Measurements from ENCODE around the gene KCNF1. TPM values are rescaled to one million over a fixed set of nuclear protein-coding genes. Genes with fewer than 3 reads are reported as not detected.

Gene KCNF1
- total and polyA plus RNA-seq, 2 donors from 2014 or later = 0.63 to 0.67 TPM

DNA sequence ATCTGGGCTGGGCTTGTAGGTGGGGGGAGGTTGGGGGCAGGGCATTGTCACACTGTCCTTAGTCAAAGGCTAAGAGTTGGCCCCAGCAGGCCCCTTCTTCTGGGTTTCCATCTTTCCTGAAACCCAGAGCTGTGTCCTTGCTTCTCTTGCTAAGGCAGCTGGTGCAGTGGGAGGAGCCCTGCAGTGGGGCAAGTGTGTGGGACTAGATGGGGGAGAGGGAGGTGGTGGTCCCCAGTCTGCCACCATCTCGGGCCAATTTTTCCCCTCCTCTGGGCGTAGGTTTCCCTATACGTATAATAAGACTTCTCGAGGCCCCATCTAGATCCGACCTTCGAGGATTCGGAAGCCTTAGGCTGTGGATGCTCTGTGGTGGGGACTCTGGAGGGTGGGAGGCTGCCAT lies 3.5 kb downstream of the KCNF1 start:
- Histone ChIP-seq H3K4me3 (ENCODE audit: low read length in 3 of 3) (no peak overlapping the region), H3K27ac (ENCODE audit: low read depth in 2 of 2, low read length in 2 of 2) (no peak overlapping the region), H3K36me3 (ENCODE audit: control insufficient read depth in 2 of 3, insufficient read depth in 3 of 3, low read length in 3 of 3) (no peaks in the 10 kb centered on the region), H3K9me3 (ENCODE audit: control insufficient read depth in 2 of 3, insufficient read depth in 1 of 3, low read length in 3 of 3) (no peaks in the 10 kb centered on the region), H3K27me3 (ENCODE audit: control insufficient read depth, insufficient read depth, low read length) (peaks cover 8% of the 10 kb centered on the region), H3K4me1 (ENCODE audit: control insufficient read depth in 2 of 3, insufficient read depth in 2 of 3, low read depth in 1 of 3, low read length in 3 of 3) (peaks cover 0 to 2% (median 0%) of the 10 kb centered on the region in 3 donors), H3K9ac (ENCODE audit: low read length in 3 of 3) (no peak overlapping the region)
- DNase-seq = no peak
- FAIRE-seq = no peak
- intact Hi-C loops (cut with DNase I) = no loop called here
- TF ChIP-seq, protein P1, sequence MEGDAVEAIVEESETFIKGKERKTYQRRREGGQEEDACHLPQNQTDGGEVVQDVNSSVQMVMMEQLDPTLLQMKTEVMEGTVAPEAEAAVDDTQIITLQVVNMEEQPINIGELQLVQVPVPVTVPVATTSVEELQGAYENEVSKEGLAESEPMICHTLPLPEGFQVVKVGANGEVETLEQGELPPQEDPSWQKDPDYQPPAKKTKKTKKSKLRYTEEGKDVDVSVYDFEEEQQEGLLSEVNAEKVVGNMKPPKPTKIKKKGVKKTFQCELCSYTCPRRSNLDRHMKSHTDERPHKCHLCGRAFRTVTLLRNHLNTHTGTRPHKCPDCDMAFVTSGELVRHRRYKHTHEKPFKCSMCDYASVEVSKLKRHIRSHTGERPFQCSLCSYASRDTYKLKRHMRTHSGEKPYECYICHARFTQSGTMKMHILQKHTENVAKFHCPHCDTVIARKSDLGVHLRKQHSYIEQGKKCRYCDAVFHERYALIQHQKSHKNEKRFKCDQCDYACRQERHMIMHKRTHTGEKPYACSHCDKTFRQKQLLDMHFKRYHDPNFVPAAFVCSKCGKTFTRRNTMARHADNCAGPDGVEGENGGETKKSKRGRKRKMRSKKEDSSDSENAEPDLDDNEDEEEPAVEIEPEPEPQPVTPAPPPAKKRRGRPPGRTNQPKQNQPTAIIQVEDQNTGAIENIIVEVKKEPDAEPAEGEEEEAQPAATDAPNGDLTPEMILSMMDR (IDR thresholded peaks at IDR 0.05; ENCODE audit: borderline replicate concordance, extremely low read depth, insufficient read depth) = no peak

DNA sequence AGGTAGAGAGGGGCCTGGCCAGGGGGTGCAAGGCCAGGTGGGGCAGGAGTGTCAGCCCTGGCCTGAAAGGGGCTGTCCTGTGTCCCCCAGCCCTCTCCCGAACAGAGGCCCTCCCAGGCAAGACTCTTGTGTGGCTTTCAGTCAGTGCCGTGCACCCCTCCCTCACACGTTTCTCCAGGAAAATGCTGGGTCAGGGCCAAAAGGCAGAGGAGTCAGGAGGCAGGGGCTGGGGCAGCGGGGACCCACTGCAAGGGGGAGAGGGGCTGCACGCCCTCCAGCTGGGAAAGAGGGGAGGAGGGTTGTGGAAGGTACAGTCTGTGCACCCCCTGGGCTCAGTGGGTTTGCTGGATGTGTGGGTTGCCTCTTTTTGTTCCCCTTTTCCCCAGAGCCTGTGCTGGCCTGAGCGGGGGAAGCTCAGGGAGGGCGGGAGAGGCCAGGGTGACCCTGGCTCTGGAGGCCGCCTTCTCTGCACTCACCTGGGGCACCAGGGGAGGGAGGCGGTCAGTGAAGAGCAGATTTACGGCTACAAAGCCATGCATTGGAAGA lies 4.1 kb downstream of the KCNF1 start:
- peaks cover 0 to 2% (median 0%) of the 10 kb centered on the region in 3 donors for H3K4me1 ChIP-seq (ENCODE audit: control insufficient read depth in 2 of 3, insufficient read depth in 2 of 3, low read depth in 1 of 3, low read length in 3 of 3)
- TF ChIP-seq, protein P1 (IDR thresholded peaks at IDR 0.05; ENCODE audit: borderline replicate concordance, extremely low read depth, insufficient read depth) = no peak
- no peak overlapping the region for H3K4me3 ChIP-seq (ENCODE audit: low read length in 3 of 3)
- intact Hi-C loops (cut with DNase I) = no loop called here
- DNase-seq = peak in 1 of 5 donors; percentile 32
- FAIRE-seq = no peak
- H3K9ac ChIP-seq (ENCODE audit: low read length in 3 of 3) = no peak overlapping the region
- H3K27ac ChIP-seq (ENCODE audit: low read depth in 2 of 2, low read length in 2 of 2) = no peak overlapping the region
- H3K9me3 ChIP-seq (ENCODE audit: control insufficient read depth in 2 of 3, insufficient read depth in 1 of 3, low read length in 3 of 3) = no peaks in the 10 kb centered on the region
- no peaks in the 10 kb centered on the region for H3K36me3 ChIP-seq (ENCODE audit: control insufficient read depth in 2 of 3, insufficient read depth in 3 of 3, low read length in 3 of 3)
- H3K27me3 ChIP-seq (ENCODE audit: control insufficient read depth, insufficient read depth, low read length) = peaks cover 8% of the 10 kb centered on the region

DNA sequence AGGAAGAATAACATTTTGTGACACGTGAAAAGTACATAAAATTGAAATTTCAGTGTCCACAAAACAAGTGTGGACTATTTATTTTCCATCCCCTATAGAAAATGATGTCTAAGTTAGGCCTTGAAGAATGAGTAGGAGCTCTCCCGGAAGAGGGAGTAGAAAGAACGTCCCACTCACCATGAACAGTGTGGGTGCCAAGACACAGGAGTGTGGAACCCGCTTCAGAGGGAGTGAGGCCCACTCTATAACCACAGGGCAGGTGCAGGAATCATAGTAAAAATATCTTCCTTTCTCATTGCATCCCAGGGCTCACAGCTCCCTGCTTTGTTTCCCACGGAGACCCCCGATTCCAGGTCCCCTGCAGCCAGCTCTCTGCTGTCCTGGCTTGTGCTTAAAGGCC lies 5.2 kb downstream of the KCNF1 start:
- TF ChIP-seq, protein P1 (IDR thresholded peaks at IDR 0.05; ENCODE audit: borderline replicate concordance, extremely low read depth, insufficient read depth) = no peak
- Histone ChIP-seq H3K27me3 (ENCODE audit: control insufficient read depth, insufficient read depth, low read length) (peaks cover 3% of the 10 kb centered on the region), H3K27ac (ENCODE audit: low read depth in 2 of 2, low read length in 2 of 2) (no peak overlapping the region), H3K4me3 (ENCODE audit: low read length in 3 of 3) (no peak overlapping the region), H3K9ac (ENCODE audit: low read length in 3 of 3) (no peak overlapping the region), H3K9me3 (ENCODE audit: control insufficient read depth in 2 of 3, insufficient read depth in 1 of 3, low read length in 3 of 3) (no peaks in the 10 kb centered on the region), H3K36me3 (ENCODE audit: control insufficient read depth in 2 of 3, insufficient read depth in 3 of 3, low read length in 3 of 3) (no peaks in the 10 kb centered on the region), H3K4me1 (ENCODE audit: control insufficient read depth in 2 of 3, insufficient read depth in 2 of 3, low read depth in 1 of 3, low read length in 3 of 3) (no peaks in the 10 kb centered on the region)
- intact Hi-C loops (cut with DNase I) = no loop called here
- DNase-seq (no peak), FAIRE-seq (no peak)

DNA sequence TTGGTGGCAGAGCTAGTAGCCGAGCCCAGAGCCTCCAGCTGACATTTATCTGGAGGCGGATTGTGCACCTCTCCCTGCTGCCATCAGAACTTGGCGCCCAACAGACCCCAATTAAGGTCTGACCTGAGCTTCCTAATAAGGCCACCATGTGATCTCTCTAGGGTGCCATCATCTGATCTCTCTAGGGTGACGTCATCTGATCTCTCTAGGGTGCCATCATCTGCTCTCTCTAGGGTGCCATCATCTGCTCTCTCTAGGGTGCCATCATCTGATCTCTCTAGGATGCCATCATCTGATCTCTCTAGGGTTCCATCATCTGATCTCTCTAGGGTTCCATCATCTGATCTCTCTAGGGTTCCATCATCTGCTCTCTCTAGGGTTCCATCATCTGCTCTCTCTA lies 6.2 kb downstream of the KCNF1 start:
- Histone ChIP-seq H3K27me3 (ENCODE audit: control insufficient read depth, insufficient read depth, low read length) (peaks cover under 1% of the 10 kb centered on the region), H3K27ac (ENCODE audit: low read depth in 2 of 2, low read length in 2 of 2) (no peak overlapping the region), H3K9ac (ENCODE audit: low read length in 3 of 3) (no peak overlapping the region), H3K4me3 (ENCODE audit: low read length in 3 of 3) (no peak overlapping the region), H3K36me3 (ENCODE audit: control insufficient read depth in 2 of 3, insufficient read depth in 3 of 3, low read length in 3 of 3) (no peaks in the 10 kb centered on the region), H3K4me1 (ENCODE audit: control insufficient read depth in 2 of 3, insufficient read depth in 2 of 3, low read depth in 1 of 3, low read length in 3 of 3) (no peaks in the 10 kb centered on the region), H3K9me3 (ENCODE audit: control insufficient read depth in 2 of 3, insufficient read depth in 1 of 3, low read length in 3 of 3) (no peaks in the 10 kb centered on the region)
- intact Hi-C loops (cut with DNase I) = no loop called here
- DNase-seq (no peak), FAIRE-seq (no peak)
- TF ChIP-seq, protein P1 (IDR thresholded peaks at IDR 0.05; ENCODE audit: borderline replicate concordance, extremely low read depth, insufficient read depth) = no peak

Data from kidney (tissue), 14 donors.